DMS114 treated with DMSO at 0.1 percent for 48 hours (cell line): ENCODE data around the gene ATG2A.

ENCODE experiments used
- DNase-seq: peaks from one replicate; lab custom pipeline; 2025; ENCODE audit not compliant: unreplicated experiment; lab: John Stamatoyannopoulos, UW

ATG2A gene

GRCh38 chr11:64887757-64888405 lies 29.1 kb downstream of the ATG2A start:
- DNase-seq: no peak

- DNase-seq: no peak
Observed at GRCh38 chr11:64887234-64887756, 29.7 kb downstream of the ATG2A start.

GRCh38 chr11:64885367-64886286 lies 31.4 kb downstream of the ATG2A start:
- no peak for DNase-seq

GRCh38 chr11:64884019-64884418 lies 33.0 kb downstream of the ATG2A start:
- DNase-seq: no peak

- no peak for DNase-seq
Observed at GRCh38 chr11:64883575-64883974, 33.4 kb downstream of the ATG2A start.

DNA sequence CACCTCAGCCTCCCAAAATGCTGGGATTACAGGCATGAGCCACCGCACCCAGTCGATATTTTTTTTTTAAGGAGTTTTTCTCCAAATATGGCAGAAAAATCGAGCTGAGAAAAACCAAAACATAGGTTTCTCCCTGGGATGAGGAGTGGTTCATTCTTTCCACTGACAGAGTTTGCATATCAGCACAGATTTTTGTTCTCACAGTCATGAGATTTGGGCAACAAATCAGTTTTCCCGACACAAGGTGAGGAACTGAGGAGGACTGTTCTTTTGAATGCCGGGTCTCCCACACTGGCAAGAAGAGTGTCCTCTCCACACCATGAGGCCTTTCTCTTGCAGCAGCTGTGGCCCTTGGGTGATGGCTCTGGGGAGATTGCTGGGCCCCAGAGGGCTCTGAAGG lies 34.8 kb downstream of the ATG2A start:
- no peak for DNase-seq

GRCh38 chr11:64881476-64881875 lies 35.5 kb downstream of the ATG2A start:
- DNase-seq: no peak

DNA sequence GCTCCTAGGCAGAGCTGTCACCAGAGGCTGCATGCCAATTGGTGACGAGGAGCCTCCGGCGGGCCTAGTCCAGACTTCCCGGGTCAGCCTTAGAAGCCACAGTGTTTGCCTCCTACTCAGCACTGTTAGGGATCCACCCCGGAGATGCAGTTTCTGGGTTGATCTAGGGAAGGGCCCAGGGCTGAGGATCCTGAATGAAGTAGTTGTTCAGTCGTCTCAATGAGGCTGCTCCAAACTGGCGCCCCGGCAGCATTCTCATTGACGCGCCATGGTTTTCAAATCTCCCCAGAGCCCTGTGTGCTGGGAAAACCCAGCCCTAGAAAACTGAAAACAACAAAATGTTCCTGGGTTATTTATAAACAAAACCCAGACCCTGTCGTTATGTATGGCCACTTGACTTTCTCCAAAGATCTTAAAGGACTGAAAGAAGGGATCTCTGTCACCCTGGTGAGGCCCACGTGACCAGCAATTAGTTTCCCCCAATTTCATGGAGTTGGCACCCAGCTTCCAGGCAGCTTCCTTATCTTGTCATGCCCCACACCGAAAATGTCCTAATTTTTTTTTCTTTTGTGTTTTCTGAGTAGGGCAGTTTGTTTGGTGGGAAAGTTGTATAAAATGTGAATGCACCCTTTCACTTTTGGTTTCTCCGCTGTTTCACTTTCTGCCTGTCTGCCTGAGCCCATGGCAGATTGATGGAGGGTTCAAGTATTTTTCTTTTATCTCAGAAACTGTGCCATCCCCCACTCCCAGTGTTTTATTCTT lies 36.6 kb downstream of the ATG2A start:
- DNase-seq: no peak

DNA sequence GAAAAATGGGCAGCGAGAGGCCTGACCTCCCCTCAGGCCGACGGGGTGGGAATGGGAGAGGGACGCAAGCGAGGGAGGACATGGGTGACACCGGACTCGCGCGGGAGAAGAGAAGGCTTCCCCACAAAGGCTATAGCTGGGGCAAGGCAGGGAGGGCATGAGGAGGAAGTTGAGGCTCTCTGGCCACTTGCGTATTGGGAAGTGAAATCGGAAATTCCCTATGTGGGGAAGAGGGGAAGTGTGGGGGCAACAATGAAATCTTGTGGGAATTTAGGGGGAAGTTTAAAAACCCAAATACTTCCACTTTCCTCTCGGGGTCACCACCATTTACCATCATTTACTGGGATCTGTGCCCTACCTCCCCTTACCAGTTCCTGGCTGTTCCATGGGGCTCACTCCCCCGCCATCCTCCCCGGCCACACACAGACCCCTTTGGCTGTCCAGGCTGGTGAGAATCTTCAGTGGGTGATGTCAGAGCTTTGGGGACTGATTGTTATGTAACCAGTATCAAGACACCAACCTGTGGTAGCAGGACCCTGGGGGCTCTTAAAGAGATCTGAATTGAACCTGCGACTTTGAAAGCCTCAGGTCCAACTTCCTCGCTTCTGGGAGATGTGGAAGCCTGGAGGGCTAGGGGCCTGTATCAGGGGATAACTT lies 37.6 kb downstream of the ATG2A start:
- DNase-seq: no peak

DNA sequence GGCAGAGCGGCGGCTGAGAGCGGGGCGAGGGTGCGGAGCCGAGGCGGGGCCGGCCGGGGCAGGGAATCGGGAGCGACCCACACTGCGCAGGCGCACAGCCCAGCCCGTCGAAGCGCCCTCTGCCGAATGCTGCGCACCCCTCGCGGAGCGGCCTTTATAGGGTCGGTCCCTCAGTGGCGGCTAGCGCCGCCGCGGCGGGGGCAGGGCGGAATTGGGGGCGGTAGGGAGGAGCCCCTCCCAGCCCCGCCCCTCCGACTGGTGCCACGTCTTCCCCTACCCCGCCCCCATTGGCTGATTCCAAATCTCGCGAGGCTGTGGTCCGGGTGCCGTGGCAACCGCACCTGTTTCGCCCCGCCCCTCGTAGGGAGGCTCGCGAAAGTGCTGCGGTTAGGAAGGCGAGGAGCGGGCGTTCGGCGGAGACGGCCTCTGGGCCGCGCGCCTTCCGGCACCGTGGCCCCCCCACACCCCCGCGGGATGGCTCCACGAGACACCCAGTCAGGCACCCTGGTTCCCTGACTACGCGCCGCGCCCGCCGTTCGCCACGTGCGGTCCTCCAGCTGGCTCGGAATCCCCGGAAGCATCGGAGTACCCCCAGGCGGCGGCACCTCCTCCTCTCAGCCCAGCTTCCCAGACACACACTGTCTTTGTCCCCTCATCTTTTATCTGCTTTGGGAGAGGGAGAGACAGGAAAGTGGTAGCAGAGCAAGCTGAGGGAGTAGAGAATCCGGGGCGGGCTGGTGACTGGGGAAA lies 38.3 kb downstream of the ATG2A start, which contains the start of gene EHD1:
EHD1 (minus strand) TSS at position 128 of the 750 bp plus-strand sequence. CDS start 157 bp downstream, outside the sequence.
- DNase-seq: peak; percentile 93

DNA sequence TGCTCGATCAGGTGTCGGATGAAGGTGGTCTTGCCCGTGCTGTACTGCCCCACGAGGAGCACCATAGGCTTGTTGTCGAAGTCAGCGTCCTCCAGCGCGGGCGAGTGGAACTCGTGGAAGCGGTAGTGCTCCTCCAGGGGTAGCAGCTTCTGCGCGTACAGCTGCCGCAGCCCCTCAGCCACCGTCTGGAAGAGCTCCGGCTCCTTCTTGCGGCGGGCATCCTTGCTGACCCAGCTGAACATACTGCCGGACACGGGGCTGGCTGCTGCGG lies 38.9 kb downstream of the ATG2A start:
- no peak for DNase-seq

DNA sequence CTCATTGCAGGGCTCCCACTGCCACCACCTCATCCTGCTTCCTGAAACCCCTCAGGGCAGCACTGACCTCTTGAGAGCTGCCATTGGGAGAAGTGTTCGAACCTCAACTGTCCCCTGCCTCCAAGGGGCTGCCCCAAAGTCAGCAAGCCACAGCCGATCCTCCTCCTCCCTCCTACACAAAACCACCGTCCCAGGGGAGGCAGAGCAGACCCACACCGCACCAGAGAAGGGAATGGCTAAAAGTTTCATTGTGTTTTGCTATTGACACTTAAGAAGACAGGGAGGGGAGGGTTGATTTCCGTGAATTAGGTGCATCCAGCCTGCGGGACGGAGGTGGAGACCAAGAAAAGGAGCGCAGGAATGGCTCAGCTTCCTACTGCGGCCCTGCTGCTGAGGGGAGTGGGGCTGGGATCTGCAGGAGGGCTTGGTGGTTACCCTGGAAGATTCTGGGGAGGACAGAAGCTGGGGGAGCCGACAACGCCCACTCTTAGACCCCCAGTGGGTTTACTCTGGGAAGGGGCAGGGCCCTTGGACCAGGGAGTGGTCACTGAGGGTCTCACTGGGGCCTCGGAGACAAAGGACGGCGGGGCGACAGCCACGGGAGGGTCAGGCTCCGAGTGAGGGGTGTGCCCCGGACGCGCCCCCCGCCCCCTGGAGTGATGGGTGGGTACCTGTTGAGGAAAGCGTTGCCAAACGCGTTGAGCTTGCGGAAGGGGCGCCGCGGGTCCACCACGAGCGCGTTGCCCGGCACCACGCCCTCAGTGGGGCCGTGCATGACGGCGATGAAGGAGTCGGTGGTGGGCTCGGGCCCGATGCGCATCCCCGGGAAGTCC lies 39.4 kb downstream of the ATG2A start:
- no peak for DNase-seq

DNA sequence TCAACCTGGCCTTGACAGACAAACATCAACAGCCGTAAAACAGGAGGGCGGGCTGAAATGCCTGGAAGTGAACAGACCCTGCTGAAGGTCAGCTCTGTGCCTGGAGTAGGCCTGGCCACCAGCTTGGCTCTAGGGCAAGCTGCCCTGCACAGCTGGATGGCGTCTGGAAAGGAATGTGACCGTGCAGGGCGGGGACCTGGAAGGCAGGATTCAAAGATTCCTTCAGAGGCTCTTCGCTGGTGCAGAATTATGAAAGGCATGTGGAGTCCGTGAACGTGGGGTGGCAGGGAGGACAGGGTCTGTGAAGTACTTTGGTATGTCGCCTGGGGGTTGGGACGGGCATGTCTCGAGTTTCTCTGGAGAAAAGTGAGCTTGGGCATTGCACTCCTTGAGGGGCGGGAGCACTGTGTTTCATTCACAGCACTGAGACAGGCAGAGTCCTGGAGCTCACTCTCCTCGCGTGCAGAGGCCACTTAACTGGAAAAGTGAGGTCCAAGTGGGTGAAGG lies 40.1 kb downstream of the ATG2A start:
- DNase-seq: no peak

- DNase-seq: no peak
Observed at GRCh38 chr11:64876229-64876750, 40.7 kb downstream of the ATG2A start.

DNA sequence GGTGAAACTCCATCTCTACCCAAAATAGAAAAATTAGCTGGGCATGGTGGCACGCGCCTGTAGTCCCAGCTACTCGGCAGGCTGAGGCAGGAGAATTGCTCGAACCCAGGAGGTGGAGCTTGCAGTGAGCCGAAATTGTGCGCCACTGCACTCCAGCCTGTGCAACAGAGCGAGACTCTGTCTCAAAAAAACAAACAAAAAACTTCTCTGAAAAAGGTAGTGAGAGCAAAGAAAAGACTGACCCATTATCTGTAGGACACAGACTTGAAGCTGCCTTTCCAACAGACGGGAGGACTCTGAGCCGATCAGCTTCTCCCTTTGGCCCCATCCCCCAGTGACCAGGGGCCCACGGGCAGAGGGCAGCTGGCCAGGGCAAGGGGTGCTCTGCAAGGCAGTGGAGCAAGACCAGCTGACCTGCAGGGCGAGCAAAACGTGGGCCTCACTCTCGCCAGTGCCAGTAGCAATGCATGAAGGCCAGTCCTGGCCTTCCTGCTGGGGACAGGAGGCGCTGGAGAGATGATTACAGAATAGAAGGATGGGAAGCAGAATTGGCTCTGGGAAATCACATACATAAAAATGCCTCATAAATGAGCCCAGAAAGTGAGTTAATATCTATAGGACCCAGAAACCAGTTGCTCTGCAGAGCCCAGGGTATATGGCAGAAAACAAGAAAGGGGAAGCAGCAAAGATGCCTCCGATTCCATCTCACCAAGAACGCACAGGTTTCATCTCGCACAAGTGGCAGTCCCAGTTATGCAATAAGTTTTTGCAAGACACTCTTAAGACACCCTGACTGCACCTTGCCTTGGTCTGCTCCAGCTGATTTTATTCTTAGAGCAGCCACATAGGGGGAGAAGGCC lies 41.4 kb downstream of the ATG2A start:
- no peak for DNase-seq

DNA sequence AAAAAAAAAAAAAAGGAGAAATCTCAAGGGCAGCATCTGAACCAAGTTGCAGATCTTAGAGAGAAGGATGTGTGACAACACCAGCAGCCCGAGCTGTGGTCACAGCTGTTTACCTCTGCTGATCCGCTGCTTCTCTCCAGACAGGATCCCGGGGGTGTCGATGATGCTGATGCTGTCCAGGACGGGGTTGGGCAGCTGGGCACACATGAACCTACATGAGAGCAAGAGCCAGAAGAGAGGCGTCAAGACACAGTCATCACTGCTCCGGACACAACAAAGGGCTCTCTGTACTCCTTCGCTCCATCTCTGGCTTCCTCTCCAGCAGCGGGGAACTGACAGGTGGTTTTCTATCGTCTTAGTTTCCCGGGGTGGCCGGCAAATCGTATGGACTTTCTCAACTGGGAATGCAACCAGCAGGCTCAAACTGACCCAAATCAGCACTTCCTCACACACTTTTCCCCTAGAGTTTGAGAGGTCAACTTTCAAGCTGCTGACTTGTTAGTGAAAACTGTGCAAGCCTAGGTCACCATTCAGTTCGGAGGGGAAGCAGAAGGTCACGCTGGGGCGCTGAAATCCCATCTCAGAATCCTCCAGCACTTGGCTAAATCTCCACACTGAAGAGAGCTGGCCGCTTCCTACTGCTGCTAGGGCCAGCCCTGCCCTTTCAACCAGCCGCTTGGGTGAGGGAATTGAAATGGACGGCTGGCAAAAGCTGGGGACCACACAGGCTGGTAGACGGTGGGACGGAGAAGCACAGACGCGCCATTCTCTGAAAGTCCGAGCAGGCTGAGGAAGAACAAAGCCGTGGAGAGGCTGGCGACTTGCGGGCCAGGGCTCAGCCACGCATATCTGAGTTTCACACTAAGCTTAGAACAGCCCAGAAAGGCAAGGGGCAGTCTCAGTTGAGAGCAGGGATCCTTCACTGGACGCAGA lies 42.4 kb downstream of the ATG2A start:
- no peak for DNase-seq
